Transverse colon (tissue), 4 donors: Measurements from ENCODE around the gene PPP3CA. TPM values are rescaled to one million over a fixed set of nuclear protein-coding genes. Genes with fewer than 3 reads are reported as not detected.

Experiments used
- DNase-seq: peaks from one replicate; pipeline ENCODE4 v3.0.0-alpha.2; 2019
- H3K27ac ChIP-seq, 4 donors: fragments of 200-600 bp; sonication (generic); 2 replicates each; pipeline ENCODE4 v1.5.1; 2016 to 2018; ENCODE audit warnings: inconsistent platforms in 4 of 4
- H3K27me3 ChIP-seq: fragments of 200-600 bp; sonication (generic); 2 replicates; pipeline ENCODE4 v1.5.1; 2017; ENCODE audit warnings: inconsistent platforms
- H3K36me3 ChIP-seq, 4 donors: fragments of 200-600 bp; sonication (generic); 2 replicates each; pipeline ENCODE4 v1.5.1; 2017 to 2019; ENCODE audit warnings: inconsistent platforms in 4 of 4
- H3K4me1 ChIP-seq, 4 donors: fragments of 200-600 bp; sonication (generic); 2 replicates each; pipeline ENCODE4 v1.5.1; 2017 to 2020; ENCODE audit warnings: inconsistent platforms in 4 of 4
- H3K4me3 ChIP-seq, 4 donors: fragments of 200-600 bp; sonication (generic); 1 replicate in 1 of 4; 2 replicates in 3 of 4; pipeline versions ENCODE4 v1.5.1 to v1.6.1; 2017 to 2019; ENCODE audit warnings: inconsistent platforms in 4 of 4
- H3K9me3 ChIP-seq, 2 donors: fragments of 200-600 bp; sonication (generic); 2 replicates each; pipeline ENCODE4 v1.5.1; 2017 to 2019; ENCODE audit warnings: inconsistent platforms in 2 of 2
- EP300 ChIP-seq: sonication (generic); formaldehyde crosslinking; IDR thresholded peaks from one replicate; pipeline ENCODE4 v1.6.1; 2017; ENCODE audit warnings: antibody characterized with exemption, low read depth
- POLR2A ChIP-seq: fragments of 450-650 bp; IDR thresholded peaks from one replicate; pipeline ENCODE4 v1.6.1; 2016; ENCODE audit warnings: antibody characterized with exemption, mild to moderate bottlenecking, moderate library complexity
- POLR2AphosphoS5 ChIP-seq, 3 donors: sonication (generic); formaldehyde crosslinking; IDR thresholded peaks; one replicate each; pipeline ENCODE4 v1.6.1; 2016; ENCODE audit warnings: antibody characterized with exemption in 3 of 3
- WGBS, 2 donors: methylation state at CpG; one replicate each; pipeline ENCODE4 v1.1.5; 2018; ENCODE audit warnings: low coverage in 1 of 2; 5-methylcytosine and 5-hydroxymethylcytosine counted together
- in situ Hi-C, 4 donors: fragments of 200-750 bp; cut with MboI; loops; one replicate each; pipeline versions ENCODE4 v1.15.0 to v1.15.1; 2017; ENCODE audit warnings: low sequenced_read_pairs in 3 of 4, low pct_ligation_motif_present in 1 of 4, low pct_unique_long_range_greater_than_20kb in 1 of 4
- intact Hi-C: fragments of 100-400 bp; cut with DNase I; formaldehyde crosslinking; loops from one replicate; pipeline ENCODE4 v1.15.1; 2023; ENCODE audit warnings: low total_unique reads
- total RNA-seq, 4 donors: library from RNA; depleted of rRNA; stranded (reverse); fragments of >200 nt; gene quantifications; one replicate each; pipeline ENCODE4 v1.1.0, GENCODE V29; 2016
- TF ChIP-seq, protein P1 (sequence below), 5 experiments: fragments of 200-600 bp in 3 of 5; fragments of 450-650 bp in 2 of 5; sonication (generic) in 3 of 5; IDR thresholded peaks; 1 replicate in 2 of 5; 2 replicates in 3 of 5; pipeline ENCODE4 v1.5.1; 2016 to 2017; ENCODE audit warnings: antibody characterized with exemption in 5 of 5, inconsistent platforms in 3 of 5, mild to moderate bottlenecking in 2 of 5, moderate library complexity in 1 of 5

PPP3CA gene
- total RNA-seq, 4 donors from 2014 or later: 29.2 to 50.7 (median 37.7) TPM

DNA sequence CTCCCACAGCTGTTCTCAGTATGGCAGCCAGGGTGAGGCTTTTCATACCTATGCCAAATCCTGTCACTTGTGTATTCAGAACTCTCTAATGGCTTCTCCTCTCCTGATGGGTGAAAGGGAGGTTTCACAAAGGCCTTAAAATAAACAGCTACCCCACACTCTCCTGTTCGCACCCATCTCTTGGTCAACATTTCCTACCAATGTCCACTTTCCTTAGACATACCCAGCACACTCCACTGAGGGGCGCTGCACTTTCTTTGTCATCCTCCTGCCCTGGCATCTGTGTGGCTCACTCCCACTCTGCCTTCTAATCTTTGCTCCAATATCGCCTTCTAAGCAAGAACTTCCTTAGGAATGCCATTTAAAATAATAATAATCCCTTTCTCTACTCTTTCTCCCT lies 313.3 kb downstream of the PPP3CA start:
- in situ Hi-C loops: no loop called here

DNA sequence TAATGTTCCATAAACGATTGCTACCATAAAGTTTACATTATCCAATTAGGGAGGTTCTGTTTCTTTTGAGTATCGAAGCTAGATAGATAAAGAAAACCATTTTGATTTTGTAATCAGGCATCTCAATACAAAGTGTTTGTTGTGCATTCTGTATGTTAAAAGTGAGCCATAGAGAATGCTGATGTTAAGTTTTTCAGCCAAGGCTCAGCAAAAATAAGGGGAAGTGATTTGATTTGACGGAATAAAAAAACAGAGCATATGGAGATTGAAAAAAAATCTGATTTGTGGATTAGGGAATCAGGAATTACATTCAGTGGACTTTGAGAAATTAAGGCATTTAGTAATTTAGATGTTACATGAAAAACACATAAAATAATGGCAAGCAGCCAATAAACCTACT lies 314.8 kb downstream of the PPP3CA start:
- 78 to 81% methylated on average over 3 of the region's 3 CpGs for WGBS, 2 donors
- Histone ChIP-seq H3K4me1 (no peaks in the 10 kb centered on the region), H3K27ac (no peak overlapping the region), H3K36me3 (no peaks in the 10 kb centered on the region), H3K27me3 (no peaks in the 10 kb centered on the region), H3K4me3 (no peak overlapping the region), H3K9me3 (no peaks in the 10 kb centered on the region)
- DNase-seq: no peak
- in situ Hi-C loops (no loop called here), intact Hi-C loops (no loop called here)
- no peak for TF ChIP-seq EP300
- TF ChIP-seq, protein P1, sequence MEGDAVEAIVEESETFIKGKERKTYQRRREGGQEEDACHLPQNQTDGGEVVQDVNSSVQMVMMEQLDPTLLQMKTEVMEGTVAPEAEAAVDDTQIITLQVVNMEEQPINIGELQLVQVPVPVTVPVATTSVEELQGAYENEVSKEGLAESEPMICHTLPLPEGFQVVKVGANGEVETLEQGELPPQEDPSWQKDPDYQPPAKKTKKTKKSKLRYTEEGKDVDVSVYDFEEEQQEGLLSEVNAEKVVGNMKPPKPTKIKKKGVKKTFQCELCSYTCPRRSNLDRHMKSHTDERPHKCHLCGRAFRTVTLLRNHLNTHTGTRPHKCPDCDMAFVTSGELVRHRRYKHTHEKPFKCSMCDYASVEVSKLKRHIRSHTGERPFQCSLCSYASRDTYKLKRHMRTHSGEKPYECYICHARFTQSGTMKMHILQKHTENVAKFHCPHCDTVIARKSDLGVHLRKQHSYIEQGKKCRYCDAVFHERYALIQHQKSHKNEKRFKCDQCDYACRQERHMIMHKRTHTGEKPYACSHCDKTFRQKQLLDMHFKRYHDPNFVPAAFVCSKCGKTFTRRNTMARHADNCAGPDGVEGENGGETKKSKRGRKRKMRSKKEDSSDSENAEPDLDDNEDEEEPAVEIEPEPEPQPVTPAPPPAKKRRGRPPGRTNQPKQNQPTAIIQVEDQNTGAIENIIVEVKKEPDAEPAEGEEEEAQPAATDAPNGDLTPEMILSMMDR (IDR thresholded peaks at IDR 0.05): no peak
- no peak for TF ChIP-seq POLR2A
- no peak for TF ChIP-seq POLR2AphosphoS5 (IDR thresholded peaks at IDR 0.05)

More for the DNA sequence above, 313.3 kb downstream of the PPP3CA start:
- H3K4me1 ChIP-seq: no peaks in the 10 kb centered on the region
- H3K9me3 ChIP-seq: no peaks in the 10 kb centered on the region
- intact Hi-C loops: no loop called here
- TF ChIP-seq EP300: no peak
- TF ChIP-seq, protein P1 (IDR thresholded peaks at IDR 0.05): no peak
- no peak for TF ChIP-seq POLR2A
- TF ChIP-seq POLR2AphosphoS5 (IDR thresholded peaks at IDR 0.05): no peak
- H3K36me3 ChIP-seq: peaks cover 0 to 5% (median 0%) of the 10 kb centered on the region in 4 donors
- H3K27ac ChIP-seq: no peak overlapping the region
- no peak overlapping the region for H3K4me3 ChIP-seq
- DNase-seq: no peak
- no peaks in the 10 kb centered on the region for H3K27me3 ChIP-seq
- 86 to 97% methylated on average over 3 of the region's 3 CpGs for WGBS, 2 donors

DNA sequence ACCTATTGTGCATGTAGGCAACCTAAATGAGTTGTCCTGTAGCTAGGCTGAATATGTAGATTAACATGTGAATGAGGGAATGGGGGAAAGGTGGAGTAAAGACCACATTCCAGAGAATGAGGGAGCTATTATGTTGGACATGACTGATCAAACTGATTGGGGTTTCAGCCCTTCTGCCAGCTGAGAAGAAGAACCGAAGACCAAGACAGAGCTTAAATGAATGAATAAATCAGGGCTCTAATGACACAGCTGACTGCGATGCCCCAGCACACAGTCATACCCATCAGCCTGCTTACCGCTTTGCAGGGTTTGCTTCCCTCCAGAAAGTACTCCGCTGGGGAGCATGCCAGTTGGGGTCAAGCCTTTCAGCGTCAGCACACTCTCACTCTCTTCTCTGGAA lies 315.4 kb downstream of the PPP3CA start:
- no peaks in the 10 kb centered on the region for H3K4me1 ChIP-seq
- H3K4me3 ChIP-seq: no peak overlapping the region
- no peaks in the 10 kb centered on the region for H3K9me3 ChIP-seq
- 79 to 80% methylated on average over 5 of the region's 5 CpGs for WGBS, 2 donors
- no peak for DNase-seq
- intact Hi-C loops (no loop called here), in situ Hi-C loops (no loop called here)
- no peak overlapping the region for H3K27ac ChIP-seq
- H3K36me3 ChIP-seq: no peaks in the 10 kb centered on the region
- TF ChIP-seq EP300: no peak
- TF ChIP-seq, protein P1 (IDR thresholded peaks at IDR 0.05): no peak
- TF ChIP-seq POLR2A: no peak
- no peak for TF ChIP-seq POLR2AphosphoS5 (IDR thresholded peaks at IDR 0.05)
- no peaks in the 10 kb centered on the region for H3K27me3 ChIP-seq

DNA sequence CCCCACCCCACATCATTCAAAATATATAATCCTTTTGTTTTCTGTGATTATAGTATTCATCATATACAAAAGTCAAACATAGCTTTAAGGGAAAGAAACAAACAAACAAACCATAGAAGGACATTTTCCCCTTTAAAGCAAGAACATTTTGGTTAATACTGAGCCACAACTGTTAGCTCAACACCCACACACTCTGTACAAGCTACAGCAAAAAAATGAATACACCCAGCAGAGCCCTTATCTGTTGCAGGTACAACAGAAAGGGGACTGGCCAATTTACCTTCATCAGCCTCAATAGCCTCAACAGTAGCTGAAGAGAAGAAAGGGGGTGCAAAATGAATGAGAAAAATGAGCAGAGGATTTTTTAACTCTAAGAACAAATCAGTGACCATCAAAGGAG lies 318.4 kb downstream of the PPP3CA start:
- Histone ChIP-seq H3K36me3 (peaks cover 0 to 4% (median 0%) of the 10 kb centered on the region in 4 donors), H3K4me1 (no peaks in the 10 kb centered on the region), H3K27me3 (no peaks in the 10 kb centered on the region), H3K27ac (no peak overlapping the region), H3K4me3 (no peak overlapping the region), H3K9me3 (no peaks in the 10 kb centered on the region)
- no peak for TF ChIP-seq POLR2A
- in situ Hi-C loops: no loop called here
- DNase-seq: no peak
- intact Hi-C loops: no loop called here

DNA sequence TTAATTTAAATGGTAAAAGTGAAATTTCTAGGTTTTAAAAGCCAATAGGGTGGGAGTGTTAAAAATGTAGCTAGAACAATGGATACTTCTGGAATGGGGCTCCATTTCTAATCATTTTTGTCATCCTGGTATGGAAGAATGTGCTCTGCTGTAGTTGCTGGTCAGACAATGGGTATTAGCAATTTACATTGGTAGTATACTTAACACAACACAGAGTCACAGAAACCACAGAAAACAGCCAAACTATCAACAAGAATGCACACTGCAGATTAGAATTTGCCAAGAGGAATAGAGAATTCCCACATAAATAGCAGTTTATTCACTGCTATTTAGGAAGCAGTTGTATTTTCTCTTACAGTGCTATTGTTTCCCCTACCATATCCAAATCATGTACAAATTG lies 319.6 kb downstream of the PPP3CA start:
- H3K36me3 ChIP-seq: peaks cover 0 to 4% (median 0%) of the 10 kb centered on the region in 4 donors
- H3K4me1 ChIP-seq: no peaks in the 10 kb centered on the region
- H3K9me3 ChIP-seq: no peaks in the 10 kb centered on the region
- no peak overlapping the region for H3K4me3 ChIP-seq
- in situ Hi-C loops: no loop called here
- no peak for TF ChIP-seq POLR2A
- H3K27ac ChIP-seq: no peak overlapping the region
- no peaks in the 10 kb centered on the region for H3K27me3 ChIP-seq
- intact Hi-C loops: no loop called here
- DNase-seq: no peak
